Neuron (in vitro differentiated cells): ENCODE measurements around the gene VEGFD.

Experiments
- H2AFZ ChIP-seq: one replicate; pipeline ENCODE4 v1.6.1; 2013; ENCODE audit warnings: low read depth, mild to moderate bottlenecking, inconsistent platforms, low read length, moderate library complexity
- H3K27me3 ChIP-seq: one replicate; pipeline ENCODE4 v1.6.1; 2013; ENCODE audit warnings: low read length; ENCODE audit not compliant: insufficient read depth
- H3K36me3 ChIP-seq: one replicate; pipeline ENCODE4 v1.6.1; 2013; ENCODE audit warnings: low read length; ENCODE audit not compliant: insufficient read depth
- H3K4me1 ChIP-seq: one replicate; pipeline ENCODE4 v1.6.1; 2013; ENCODE audit warnings: low read length; ENCODE audit not compliant: insufficient read depth
- H3K4me3 ChIP-seq: 2 replicates; pipeline ENCODE4 v1.5.1; 2013; ENCODE audit warnings: mild to moderate bottlenecking, low read length, moderate library complexity
- H3K9me3 ChIP-seq: one replicate; pipeline ENCODE4 v1.6.1; 2013; ENCODE audit warnings: low read length

VEGFD gene

GRCh38 chrX:15399962-15400391 lies 15.8 kb upstream of the VEGFD start:
- Histone ChIP-seq H3K36me3 (no peaks in the 10 kb centered on the region), H3K27me3 (no peaks in the 10 kb centered on the region), H2AFZ (no peak overlapping the region), H3K9me3 (no peaks in the 10 kb centered on the region), H3K4me1 (peaks cover 3% of the 10 kb centered on the region), H3K4me3 (no peak overlapping the region)

GRCh38 chrX:15398874-15399273 lies 14.7 kb upstream of the VEGFD start:
- no peaks in the 10 kb centered on the region for H3K27me3 ChIP-seq
- no peaks in the 10 kb centered on the region for H3K4me1 ChIP-seq
- H3K9me3 ChIP-seq: no peaks in the 10 kb centered on the region
- H3K4me3 ChIP-seq: no peak overlapping the region
- H2AFZ ChIP-seq: no peak overlapping the region
- H3K36me3 ChIP-seq: no peaks in the 10 kb centered on the region

GRCh38 chrX:15395789-15396188 lies 11.6 kb upstream of the VEGFD start:
- H3K4me3 ChIP-seq: no peak overlapping the region
- no peaks in the 10 kb centered on the region for H3K4me1 ChIP-seq
- H3K27me3 ChIP-seq: no peaks in the 10 kb centered on the region
- H3K36me3 ChIP-seq: no peaks in the 10 kb centered on the region
- H3K9me3 ChIP-seq: no peaks in the 10 kb centered on the region
- no peak overlapping the region for H2AFZ ChIP-seq

- H3K4me3 ChIP-seq: no peak overlapping the region
- no peak overlapping the region for H2AFZ ChIP-seq
- no peaks in the 10 kb centered on the region for H3K36me3 ChIP-seq
- no peaks in the 10 kb centered on the region for H3K4me1 ChIP-seq
- H3K27me3 ChIP-seq: no peaks in the 10 kb centered on the region
- no peaks in the 10 kb centered on the region for H3K9me3 ChIP-seq
Observed at GRCh38 chrX:15391850-15392249, 7.6 kb upstream of the VEGFD start.

GRCh38 chrX:15382813-15383212 lies 1.4 kb downstream of the VEGFD start:
- no peak overlapping the region for H3K4me3 ChIP-seq
- H2AFZ ChIP-seq: no peak overlapping the region
- H3K4me1 ChIP-seq: peaks cover 2% of the 10 kb centered on the region
- H3K9me3 ChIP-seq: no peaks in the 10 kb centered on the region
- H3K27me3 ChIP-seq: no peaks in the 10 kb centered on the region
- no peaks in the 10 kb centered on the region for H3K36me3 ChIP-seq

GRCh38 chrX:15376956-15377355 lies 7.3 kb downstream of the VEGFD start:
- Histone ChIP-seq H3K36me3 (no peaks in the 10 kb centered on the region), H3K4me1 (no peaks in the 10 kb centered on the region), H3K27me3 (no peaks in the 10 kb centered on the region), H3K9me3 (no peaks in the 10 kb centered on the region), H2AFZ (no peak overlapping the region), H3K4me3 (no peak overlapping the region)

- Histone ChIP-seq H2AFZ (no peak overlapping the region), H3K4me1 (no peaks in the 10 kb centered on the region), H3K36me3 (no peaks in the 10 kb centered on the region), H3K9me3 (no peaks in the 10 kb centered on the region), H3K4me3 (no peak overlapping the region), H3K27me3 (no peaks in the 10 kb centered on the region)
Observed at GRCh38 chrX:15373976-15374375, 10.2 kb downstream of the VEGFD start.

GRCh38 chrX:15366506-15367352 lies 17.5 kb downstream of the VEGFD start:
- H3K27me3 ChIP-seq: no peaks in the 10 kb centered on the region
- no peaks in the 10 kb centered on the region for H3K9me3 ChIP-seq
- no peaks in the 10 kb centered on the region for H3K4me1 ChIP-seq

GRCh38 chrX:15359701-15360100 lies 24.5 kb downstream of the VEGFD start:
- no peak overlapping the region for H2AFZ ChIP-seq
- no peaks in the 10 kb centered on the region for H3K4me1 ChIP-seq
- peaks cover 2% of the 10 kb centered on the region for H3K27me3 ChIP-seq
- no peaks in the 10 kb centered on the region for H3K36me3 ChIP-seq
- peaks cover 2% of the 10 kb centered on the region for H3K9me3 ChIP-seq
- H3K4me3 ChIP-seq: no peak overlapping the region

More at GRCh38 chrX:15366506-15367352, 17.5 kb downstream of the VEGFD start:
- Histone ChIP-seq H3K4me3 (no peak overlapping the region), H3K36me3 (no peaks in the 10 kb centered on the region), H2AFZ (no peak overlapping the region)

GRCh38 chrX:15358533-15358932 lies 25.7 kb downstream of the VEGFD start:
- no peak overlapping the region for H2AFZ ChIP-seq
- H3K4me1 ChIP-seq: no peaks in the 10 kb centered on the region
- peaks cover 2% of the 10 kb centered on the region for H3K9me3 ChIP-seq
- H3K27me3 ChIP-seq: peaks cover 2% of the 10 kb centered on the region
- H3K36me3 ChIP-seq: no peaks in the 10 kb centered on the region
- H3K4me3 ChIP-seq: no peak overlapping the region

GRCh38 chrX:15356444-15356843 lies 27.8 kb downstream of the VEGFD start:
- Histone ChIP-seq H3K27me3 (peaks cover 2% of the 10 kb centered on the region), H3K36me3 (no peaks in the 10 kb centered on the region), H3K4me3 (no peak overlapping the region)

GRCh38 chrX:15350329-15350996 lies 33.8 kb downstream of the VEGFD start:
- no peak overlapping the region for H3K4me3 ChIP-seq
- H3K4me1 ChIP-seq: no peaks in the 10 kb centered on the region
- H3K9me3 ChIP-seq: no peaks in the 10 kb centered on the region
- no peaks in the 10 kb centered on the region for H3K36me3 ChIP-seq
- no peaks in the 10 kb centered on the region for H3K27me3 ChIP-seq
- no peak overlapping the region for H2AFZ ChIP-seq

More at GRCh38 chrX:15356444-15356843, 27.8 kb downstream of the VEGFD start:
- Histone ChIP-seq H2AFZ (no peak overlapping the region), H3K9me3 (peaks cover 2% of the 10 kb centered on the region), H3K4me1 (no peaks in the 10 kb centered on the region)

- no peaks in the 10 kb centered on the region for H3K36me3 ChIP-seq
- H3K4me3 ChIP-seq: no peak overlapping the region
- no peak overlapping the region for H2AFZ ChIP-seq
- H3K9me3 ChIP-seq: no peaks in the 10 kb centered on the region
- peaks cover 3% of the 10 kb centered on the region for H3K4me1 ChIP-seq
- no peaks in the 10 kb centered on the region for H3K27me3 ChIP-seq
Observed at GRCh38 chrX:15349046-15349445, 35.2 kb downstream of the VEGFD start.
